Measurements from ENCODE around the gene VSIG4.

DNA sequence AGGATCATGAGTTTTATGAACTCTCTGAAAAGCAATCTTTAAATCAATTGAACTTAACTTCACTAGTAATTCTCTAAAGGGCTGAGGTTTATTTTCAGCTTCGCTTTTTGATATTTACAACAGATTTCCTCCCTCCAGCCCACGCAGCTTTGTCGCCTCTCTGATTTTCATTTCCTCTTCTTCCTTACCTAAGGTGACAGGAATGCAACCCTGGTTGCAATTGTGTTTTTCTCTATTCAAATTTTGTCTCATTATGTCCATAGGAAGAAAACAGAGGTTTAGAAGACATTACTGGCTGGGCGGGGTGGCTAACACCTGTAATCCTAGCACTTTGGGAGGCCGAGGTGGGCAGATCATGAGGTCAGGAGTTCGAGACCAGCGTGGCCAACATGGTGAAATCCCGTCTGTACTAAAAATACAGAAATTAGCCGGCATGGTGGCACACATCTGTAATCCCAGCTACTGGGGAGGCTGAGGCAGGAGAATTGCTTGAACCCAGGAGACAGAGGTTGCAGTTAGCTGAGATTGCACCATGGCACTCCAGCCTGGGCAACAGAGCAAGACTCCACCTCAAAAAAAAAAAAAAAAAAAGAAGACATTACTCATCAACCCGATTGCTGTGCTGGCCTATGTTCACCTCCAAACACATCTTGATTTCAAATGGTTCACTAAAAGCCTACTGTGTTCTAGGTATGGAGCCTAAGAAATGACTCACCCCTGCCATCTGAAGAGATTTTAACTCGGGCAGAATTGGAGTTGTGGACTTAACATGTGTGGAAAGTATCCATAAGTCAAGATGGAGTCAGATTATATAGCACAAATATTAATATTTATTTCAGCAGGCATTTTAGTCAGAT, 36.8 kb downstream of the VSIG4 start:
- no peak for TF ChIP-seq ARNT (IDR thresholded peaks at IDR 0.05)
- no peak for TF ChIP-seq BHLHE40 (IDR thresholded peaks at IDR 0.05; ENCODE audit: borderline replicate concordance)
- TF ChIP-seq FOXM1 (IDR thresholded peaks at IDR 0.05; ENCODE audit: borderline replicate concordance) = no peak
- TF ChIP-seq LEF1 (IDR thresholded peaks at IDR 0.05; ENCODE audit: borderline replicate concordance) = no peak
- no peak for TF ChIP-seq SP1 (IDR thresholded peaks at IDR 0.05)
- no peak for TF ChIP-seq TARDBP (IDR thresholded peaks at IDR 0.05)
- TF ChIP-seq HDGF (IDR thresholded peaks at IDR 0.05; ENCODE audit: borderline replicate concordance) = no peak
- TF ChIP-seq FOXA1 (IDR thresholded peaks at IDR 0.05) = no peak
- no peak for TF ChIP-seq ELF4 (IDR thresholded peaks at IDR 0.05)
- TF ChIP-seq FOXK2 (IDR thresholded peaks at IDR 0.05) = no peak
- no peak for TF ChIP-seq SUZ12 (IDR thresholded peaks at IDR 0.05)
- TF ChIP-seq, protein P1, sequence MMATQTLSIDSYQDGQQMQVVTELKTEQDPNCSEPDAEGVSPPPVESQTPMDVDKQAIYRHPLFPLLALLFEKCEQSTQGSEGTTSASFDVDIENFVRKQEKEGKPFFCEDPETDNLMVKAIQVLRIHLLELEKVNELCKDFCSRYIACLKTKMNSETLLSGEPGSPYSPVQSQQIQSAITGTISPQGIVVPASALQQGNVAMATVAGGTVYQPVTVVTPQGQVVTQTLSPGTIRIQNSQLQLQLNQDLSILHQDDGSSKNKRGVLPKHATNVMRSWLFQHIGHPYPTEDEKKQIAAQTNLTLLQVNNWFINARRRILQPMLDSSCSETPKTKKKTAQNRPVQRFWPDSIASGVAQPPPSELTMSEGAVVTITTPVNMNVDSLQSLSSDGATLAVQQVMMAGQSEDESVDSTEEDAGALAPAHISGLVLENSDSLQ (IDR thresholded peaks at IDR 0.05) = no peak

All from HEK293T (cell line).